TTC549 (cell line): ENCODE data around the gene ERCC4.
"Not testable (repeated sequence)": the region's sequence is repeated elsewhere in the genome, so short reads cannot be mapped to it uniquely, and the experiment has no call there.

Experiments used
- FAIRE-seq: peaks from 2 replicates; lab custom pipeline; 2012; peaks lifted over from hg19 to GRCh38; lab: Jason Lieb, UNC

Gene ERCC4

GRCh38 chr16:13919683-13920509 is at the start of gene ERCC4:
Gene ERCC4 (plus strand): TSS chr16:13920154. CDS start chr16:13920166, 12 bp downstream.
- FAIRE-seq: peak; percentile 99

GRCh38 chr16:13873835-13874438 is 46.0 kb upstream of the ERCC4 start:
- no peak for FAIRE-seq

- no peak for FAIRE-seq
Observed at GRCh38 chr16:13875614-13876284, 44.2 kb upstream of the ERCC4 start.

GRCh38 chr16:13883276-13883675 is 36.7 kb upstream of the ERCC4 start:
- FAIRE-seq: no peak

- FAIRE-seq: no peak
Observed at GRCh38 chr16:13883881-13884280, 36.1 kb upstream of the ERCC4 start.

- FAIRE-seq: no peak
Observed at GRCh38 chr16:13885700-13886099, 34.3 kb upstream of the ERCC4 start.

GRCh38 chr16:13886608-13887007 is 33.3 kb upstream of the ERCC4 start:
- FAIRE-seq: no peak

- not testable (repeated sequence) for FAIRE-seq
Observed at GRCh38 chr16:13889323-13889722, 30.6 kb upstream of the ERCC4 start.

GRCh38 chr16:13892301-13892700 is 27.7 kb upstream of the ERCC4 start:
- no peak for FAIRE-seq

GRCh38 chr16:13895516-13895915 is 24.4 kb upstream of the ERCC4 start:
- no peak for FAIRE-seq

GRCh38 chr16:13896543-13897182 is 23.3 kb upstream of the ERCC4 start:
- no peak for FAIRE-seq

- no peak for FAIRE-seq
Observed at GRCh38 chr16:13897806-13898205, 22.1 kb upstream of the ERCC4 start.

GRCh38 chr16:13898233-13898632 is 21.7 kb upstream of the ERCC4 start:
- FAIRE-seq: no peak

GRCh38 chr16:13902052-13902451 is 17.9 kb upstream of the ERCC4 start:
- FAIRE-seq: no peak

- no peak for FAIRE-seq
Observed at GRCh38 chr16:13902677-13903076, 17.3 kb upstream of the ERCC4 start.

GRCh38 chr16:13904179-13904691 is 15.7 kb upstream of the ERCC4 start:
- FAIRE-seq: no peak

GRCh38 chr16:13904822-13905221 is 15.1 kb upstream of the ERCC4 start:
- FAIRE-seq: not testable (repeated sequence)

GRCh38 chr16:13906168-13907089 is 13.5 kb upstream of the ERCC4 start:
- FAIRE-seq: no peak

- FAIRE-seq: no peak
Observed at GRCh38 chr16:13907431-13907830, 12.5 kb upstream of the ERCC4 start.

- FAIRE-seq: no peak
Observed at GRCh38 chr16:13909069-13909468, 10.9 kb upstream of the ERCC4 start.

GRCh38 chr16:13909872-13910303 is 10.1 kb upstream of the ERCC4 start:
- FAIRE-seq: no peak
